C4-2B (cell line): ENCODE measurements around the gene HTR6.

ENCODE experiments used
- CTCF ChIP-seq: fragments of 450-650 bp; conservative IDR thresholded peaks from 2 replicates; pipeline ENCODE4 v1.5.1; 2017; ENCODE audit warnings: mild to moderate bottlenecking
- ZFX ChIP-seq: fragments of 450-650 bp; IDR thresholded peaks from 2 replicates; pipeline ENCODE4 v1.6.1; 2017

- no peak for TF ChIP-seq CTCF
- no peak for TF ChIP-seq ZFX
Observed at GRCh38 chr1:19684677-19685076, 20.0 kb downstream of the HTR6 start.
